Loucy (cell line): Measurements from ENCODE around the gene FBXL15.

Experiments used
- H2AFZ ChIP-seq: fragments of 200-600 bp; sonication (generic); 2 replicates; pipeline ENCODE4 v1.6.0; 2016; ENCODE audit warnings: antibody characterized with exemption, mild to moderate bottlenecking, low read length, moderate library complexity
- H3F3A ChIP-seq: fragments of 200-600 bp; 2 replicates; pipeline ENCODE4 v1.6.0; 2016; ENCODE audit warnings: antibody characterized with exemption, low read depth, mild to moderate bottlenecking
- H3K27me3 ChIP-seq: fragments of 200-600 bp; sonication (generic); 2 replicates; pipeline ENCODE4 v1.6.1; 2014; ENCODE audit warnings: low read length, mild to moderate bottlenecking; ENCODE audit not compliant: insufficient read depth, poor library complexity, severe bottlenecking
- H3K36me3 ChIP-seq: fragments of 200-600 bp; sonication (generic); 2 replicates; pipeline ENCODE4 v1.6.1; 2016; ENCODE audit warnings: low read length; ENCODE audit not compliant: insufficient read depth
- H3K4me1 ChIP-seq: fragments of 200-600 bp; sonication (generic); 2 replicates; pipeline ENCODE4 v1.5.1; 2014; ENCODE audit warnings: low read length, mild to moderate bottlenecking; ENCODE audit not compliant: insufficient read depth, poor library complexity, severe bottlenecking
- H3K4me2 ChIP-seq: fragments of 200-600 bp; sonication (generic); 2 replicates; pipeline ENCODE4 v1.6.0; 2014; ENCODE audit warnings: antibody characterized with exemption, low read length, low read depth, mild to moderate bottlenecking; ENCODE audit not compliant: poor library complexity, severe bottlenecking
- H3K4me3 ChIP-seq: fragments of 200-600 bp; sonication (generic); 2 replicates; pipeline ENCODE4 v1.5.1; 2014; ENCODE audit warnings: low read length, mild to moderate bottlenecking, mixed read lengths; ENCODE audit not compliant: poor library complexity, severe bottlenecking
- H3K79me2 ChIP-seq: fragments of 200-600 bp; sonication (generic); 2 replicates; pipeline ENCODE4 v1.6.1; 2014; ENCODE audit warnings: low read length; ENCODE audit not compliant: insufficient read depth
- H3K9ac ChIP-seq: fragments of 200-600 bp; sonication (generic); 2 replicates; pipeline ENCODE4 v1.6.0; 2014; ENCODE audit warnings: mild to moderate bottlenecking, low read depth, low read length, moderate library complexity; ENCODE audit not compliant: poor library complexity, severe bottlenecking
- H3K9me2 ChIP-seq: fragments of 200-600 bp; sonication (generic); replicated peaks from 2 replicates; pipeline ENCODE4 v1.6.1; 2016; ENCODE audit warnings: low read depth, low read length, mixed read lengths
- H3K9me3 ChIP-seq: fragments of 200-600 bp; sonication (generic); 2 replicates; pipeline ENCODE4 v1.6.1; 2014; ENCODE audit warnings: mild to moderate bottlenecking, antibody characterized with exemption, low read length, low read depth; ENCODE audit not compliant: insufficient read depth
- H4K20me1 ChIP-seq: fragments of 200-600 bp; sonication (generic); 2 replicates; pipeline ENCODE4 v1.6.0; 2014; ENCODE audit warnings: antibody characterized with exemption, low read length, mild to moderate bottlenecking; ENCODE audit not compliant: insufficient read depth, poor library complexity, severe bottlenecking
- EZH2phosphoT487 ChIP-seq: fragments of 200-600 bp; IDR thresholded peaks from 2 replicates; pipeline ENCODE4 v1.6.1; 2018; ENCODE audit warnings: antibody characterized with exemption, mild to moderate bottlenecking, moderate library complexity, borderline replicate concordance
- TF ChIP-seq, protein P1 (sequence below): fragments of 200-600 bp; sonication (generic); conservative IDR thresholded peaks from 2 replicates; pipeline ENCODE4 v1.5.1; 2014; ENCODE audit warnings: mild to moderate bottlenecking, antibody characterized with exemption, low read length

FBXL15 gene

DNA sequence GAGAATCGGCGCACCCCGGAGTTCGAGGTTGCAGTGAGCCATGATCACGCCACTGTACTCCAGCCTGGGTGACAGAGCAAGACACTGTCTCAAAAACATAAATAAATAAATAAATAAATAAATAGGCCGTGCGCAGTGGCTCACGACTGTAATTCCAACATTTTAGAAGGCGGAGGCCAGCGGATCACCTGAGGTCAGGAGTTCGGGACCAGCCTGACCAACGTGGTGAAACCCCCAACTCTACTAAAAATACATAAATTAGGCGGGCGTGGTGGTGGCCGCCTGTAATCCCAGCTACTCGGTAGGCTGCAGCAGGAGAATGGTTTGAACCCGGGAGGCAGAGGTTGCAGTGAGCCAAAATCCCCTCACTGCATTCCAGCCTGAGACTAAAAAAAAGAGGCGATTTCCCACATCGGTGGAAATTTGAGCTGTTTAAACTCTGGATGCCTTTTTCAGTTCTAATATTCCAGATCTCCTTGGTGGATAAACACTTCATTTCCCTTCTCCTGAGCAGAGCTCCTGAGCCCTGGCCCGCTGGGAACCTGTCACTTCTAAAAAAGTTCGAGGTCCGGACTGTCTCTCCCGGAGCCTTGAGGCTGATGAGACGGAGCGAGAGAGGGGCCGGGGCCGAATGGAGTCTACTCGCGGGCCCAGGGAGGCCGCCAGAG is 27.1 kb upstream of the FBXL15 start:
- TF ChIP-seq, protein P1, sequence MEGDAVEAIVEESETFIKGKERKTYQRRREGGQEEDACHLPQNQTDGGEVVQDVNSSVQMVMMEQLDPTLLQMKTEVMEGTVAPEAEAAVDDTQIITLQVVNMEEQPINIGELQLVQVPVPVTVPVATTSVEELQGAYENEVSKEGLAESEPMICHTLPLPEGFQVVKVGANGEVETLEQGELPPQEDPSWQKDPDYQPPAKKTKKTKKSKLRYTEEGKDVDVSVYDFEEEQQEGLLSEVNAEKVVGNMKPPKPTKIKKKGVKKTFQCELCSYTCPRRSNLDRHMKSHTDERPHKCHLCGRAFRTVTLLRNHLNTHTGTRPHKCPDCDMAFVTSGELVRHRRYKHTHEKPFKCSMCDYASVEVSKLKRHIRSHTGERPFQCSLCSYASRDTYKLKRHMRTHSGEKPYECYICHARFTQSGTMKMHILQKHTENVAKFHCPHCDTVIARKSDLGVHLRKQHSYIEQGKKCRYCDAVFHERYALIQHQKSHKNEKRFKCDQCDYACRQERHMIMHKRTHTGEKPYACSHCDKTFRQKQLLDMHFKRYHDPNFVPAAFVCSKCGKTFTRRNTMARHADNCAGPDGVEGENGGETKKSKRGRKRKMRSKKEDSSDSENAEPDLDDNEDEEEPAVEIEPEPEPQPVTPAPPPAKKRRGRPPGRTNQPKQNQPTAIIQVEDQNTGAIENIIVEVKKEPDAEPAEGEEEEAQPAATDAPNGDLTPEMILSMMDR: peak; percentile 82
- TF ChIP-seq EZH2phosphoT487: no peak
- no peaks in the 10 kb centered on the region for H3F3A ChIP-seq
- H2AFZ ChIP-seq: peak overlapping the region; percentile 76; the same call in 1 of the 2 replicates

DNA sequence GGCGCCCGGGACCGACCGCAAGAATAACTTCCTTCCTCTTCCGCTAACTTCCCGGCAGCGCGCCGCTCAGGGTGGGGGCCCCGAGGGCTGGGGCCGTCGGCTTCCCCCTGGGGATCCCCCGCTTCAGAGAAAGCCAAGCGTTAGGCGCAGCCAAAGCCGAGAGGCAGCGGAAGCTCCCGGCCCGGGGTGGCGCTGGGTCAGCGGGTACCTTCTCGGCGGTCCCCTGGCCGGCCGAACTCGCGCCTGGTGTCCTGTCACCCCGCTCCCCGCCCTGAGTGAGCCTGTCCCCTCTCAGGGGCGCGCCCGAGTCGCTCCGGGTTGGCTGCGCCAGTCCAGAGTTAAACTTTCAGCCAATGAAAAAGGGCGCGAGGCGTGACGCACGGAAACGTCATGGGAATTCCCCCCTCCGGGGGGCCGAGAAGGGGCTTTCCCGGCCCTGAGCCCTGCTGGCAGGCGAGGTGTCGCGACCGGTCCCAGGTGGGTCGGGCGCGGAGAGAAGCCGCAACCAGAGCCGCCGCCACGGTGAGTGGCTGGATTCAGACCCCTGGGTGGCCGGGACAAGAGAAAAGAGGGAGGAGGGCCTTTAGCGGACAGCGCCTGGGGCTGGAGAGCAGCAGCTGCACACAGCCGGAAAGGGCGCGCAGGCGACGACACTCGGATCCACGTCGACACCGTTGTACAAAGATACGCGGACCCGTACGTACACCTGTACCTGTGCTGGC is 26.4 kb upstream of the FBXL15 start:
- H2AFZ ChIP-seq: peak overlapping the region; percentile 76
- TF ChIP-seq EZH2phosphoT487: no peak
- TF ChIP-seq, protein P1: no peak
- H3K4me3 ChIP-seq: peak overlapping the region; percentile 77
- no peaks in the 10 kb centered on the region for H3K9me2 ChIP-seq
- peaks cover 3% of the 10 kb centered on the region; the same call in 1 of the 2 replicates for H3K36me3 ChIP-seq
- peaks cover 17% of the 10 kb centered on the region for H3K4me1 ChIP-seq
- peak overlapping the region; percentile 79 for H3K9ac ChIP-seq
- H3K79me2 ChIP-seq: peaks cover 13% of the 10 kb centered on the region; the same call in 1 of the 2 replicates
- no peaks in the 10 kb centered on the region for H4K20me1 ChIP-seq
- no peaks in the 10 kb centered on the region for H3K9me3 ChIP-seq
- no peaks in the 10 kb centered on the region for H3K27me3 ChIP-seq
- no peaks in the 10 kb centered on the region for H3F3A ChIP-seq
- peak overlapping the region; percentile 88 for H3K4me2 ChIP-seq

More for the DNA sequence above, 27.1 kb upstream of the FBXL15 start:
- peaks cover 13% of the 10 kb centered on the region; the same call in 1 of the 2 replicates for H3K79me2 ChIP-seq
- peak overlapping the region; percentile 88 for H3K4me2 ChIP-seq
- peaks cover 3% of the 10 kb centered on the region; the same call in 1 of the 2 replicates for H3K36me3 ChIP-seq
- no peaks in the 10 kb centered on the region for H4K20me1 ChIP-seq
- peak overlapping the region; percentile 77 for H3K4me3 ChIP-seq
- no peaks in the 10 kb centered on the region for H3K9me2 ChIP-seq
- H3K4me1 ChIP-seq: peaks cover 17% of the 10 kb centered on the region
- peak overlapping the region; percentile 79 for H3K9ac ChIP-seq
- H3K9me3 ChIP-seq: no peaks in the 10 kb centered on the region
- H3K27me3 ChIP-seq: no peaks in the 10 kb centered on the region

DNA sequence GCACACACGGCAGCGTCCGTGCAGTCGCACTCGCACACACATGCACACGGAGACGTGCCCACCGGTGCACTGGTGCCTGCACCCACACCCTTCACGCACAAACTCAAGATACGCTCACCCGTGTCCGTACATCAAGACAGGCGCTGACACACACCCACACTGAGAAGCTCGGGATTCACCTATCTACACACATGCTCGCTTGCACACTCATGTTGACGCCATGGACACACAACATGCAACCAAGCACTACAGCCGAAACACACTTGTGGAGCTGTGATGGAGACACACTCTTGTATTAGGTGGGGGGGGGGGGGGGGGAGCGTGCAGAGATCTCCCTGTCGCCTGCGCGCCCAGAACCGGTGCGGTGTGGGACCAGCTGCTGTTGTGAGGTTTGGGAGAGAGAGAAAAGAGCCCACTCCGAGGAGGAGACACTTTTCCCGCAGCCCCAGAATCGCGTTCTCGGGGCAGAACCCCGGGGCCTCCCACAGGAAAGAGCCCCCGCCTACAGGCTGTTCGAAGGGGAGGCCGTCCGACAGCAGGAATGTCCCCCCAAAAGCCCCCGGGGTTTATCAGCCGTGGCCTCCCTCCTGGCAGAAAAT is 25.7 kb upstream of the FBXL15 start:
- Histone ChIP-seq H4K20me1 (no peaks in the 10 kb centered on the region), H3K9ac (peak overlapping the region; percentile 79), H3K4me1 (peaks cover 20% of the 10 kb centered on the region), H3K9me3 (no peaks in the 10 kb centered on the region), H3F3A (no peaks in the 10 kb centered on the region), H3K9me2 (no peaks in the 10 kb centered on the region), H3K4me2 (peak overlapping the region; percentile 88), H2AFZ (peak overlapping the region; percentile 76), H3K27me3 (no peaks in the 10 kb centered on the region), H3K79me2 (peaks cover 13% of the 10 kb centered on the region; the same call in 1 of the 2 replicates), H3K36me3 (peaks cover 3% of the 10 kb centered on the region; the same call in 1 of the 2 replicates), H3K4me3 (peak overlapping the region; percentile 77)
- TF ChIP-seq, protein P1: no peak
- no peak for TF ChIP-seq EZH2phosphoT487
